Hematopoietic multipotent progenitor cell treated with erythropoietin and hydrocortisone succinate and interleukin-3 and kit ligand, for 17 days (in vitro differentiated cells): ENCODE results near the gene PEMT.

ENCODE experiments used
- DNase-seq: peaks from one replicate; pipeline ENCODE4 v3.0.0-alpha.2; 2015; ENCODE audit warnings: low spot score

Gene PEMT

DNA sequence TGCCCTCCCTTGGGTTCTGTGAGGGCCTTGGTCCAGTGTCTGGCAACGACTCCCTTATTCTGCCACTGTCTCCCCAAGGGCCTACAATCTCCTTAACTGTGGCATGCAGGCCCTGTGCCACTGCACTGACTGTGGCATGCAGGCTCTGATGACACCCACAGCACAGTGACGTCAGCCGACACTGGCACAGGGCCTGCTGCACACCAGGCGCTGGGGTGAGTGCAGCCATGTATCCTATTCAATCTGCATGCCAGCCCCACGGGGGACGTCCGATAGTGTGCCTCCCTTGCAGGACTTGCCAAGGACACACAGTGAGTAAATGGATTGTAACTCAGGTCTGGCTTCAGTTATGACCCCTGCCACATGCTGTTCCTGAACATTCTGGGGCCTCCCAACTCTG lies 55.6 kb downstream of the PEMT start:
- no peak for DNase-seq

DNA sequence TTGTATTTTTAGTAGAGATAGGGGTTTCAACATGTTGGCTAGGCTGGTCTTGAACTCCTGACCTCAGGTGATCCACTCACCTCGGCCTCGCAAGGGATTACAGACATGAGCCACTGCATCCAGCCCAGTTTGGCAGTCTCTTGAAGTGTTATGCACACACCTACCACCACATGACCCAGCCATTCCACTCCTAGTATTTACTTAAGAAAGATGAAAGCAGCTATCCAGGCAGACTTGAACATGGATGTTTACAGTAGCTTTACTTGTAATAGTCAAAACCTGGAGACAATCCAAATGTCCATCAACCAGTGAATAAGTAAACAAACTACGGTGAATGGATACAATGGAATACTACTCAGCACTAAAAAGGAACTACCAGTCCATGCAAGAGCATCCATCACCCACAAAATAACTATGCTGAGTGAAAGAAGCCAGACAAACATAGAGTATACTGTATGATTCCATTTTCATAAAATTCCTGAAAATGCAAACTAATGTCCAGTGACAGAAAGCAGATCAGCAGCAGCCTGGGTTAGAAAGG lies 57.5 kb downstream of the PEMT start:
- no peak for DNase-seq

DNA sequence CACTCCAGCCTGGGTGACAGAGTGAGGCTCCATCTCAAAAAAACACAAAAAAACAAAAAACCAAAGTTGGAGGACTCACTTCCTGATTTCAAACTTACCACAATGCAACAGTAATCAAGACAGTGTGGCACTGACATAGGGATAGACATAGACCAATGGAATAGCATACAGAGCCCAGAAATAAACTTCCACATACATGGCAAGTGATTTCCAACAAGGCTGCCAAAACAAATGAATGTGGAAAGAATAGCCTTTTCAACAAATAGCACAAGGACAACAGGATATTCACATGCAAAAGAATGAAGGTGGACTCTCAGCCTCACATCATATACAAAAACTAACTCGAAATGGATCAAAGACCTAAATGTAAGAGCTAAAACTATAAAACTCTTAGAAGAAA lies 58.5 kb downstream of the PEMT start:
- DNase-seq, result no peak

DNA sequence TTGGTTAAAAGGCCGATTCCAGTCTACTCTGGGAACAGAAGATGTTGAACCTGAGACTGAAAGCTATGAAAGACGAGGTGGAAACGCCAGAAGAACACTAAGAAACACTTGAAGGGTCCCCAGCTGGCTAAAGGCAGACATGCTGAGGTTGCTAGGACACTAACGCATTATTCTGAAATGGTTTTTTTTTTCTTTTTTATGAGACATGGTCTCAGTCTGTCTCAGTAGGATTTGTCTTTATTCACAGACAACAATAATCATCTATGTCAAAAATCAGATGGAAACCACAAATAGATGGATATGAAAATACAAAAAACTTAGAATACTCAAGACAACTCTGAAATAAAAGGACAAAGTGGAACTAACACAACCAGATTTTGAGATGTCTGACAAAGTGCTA lies 60.4 kb downstream of the PEMT start:
- DNase-seq, result no peak

DNA sequence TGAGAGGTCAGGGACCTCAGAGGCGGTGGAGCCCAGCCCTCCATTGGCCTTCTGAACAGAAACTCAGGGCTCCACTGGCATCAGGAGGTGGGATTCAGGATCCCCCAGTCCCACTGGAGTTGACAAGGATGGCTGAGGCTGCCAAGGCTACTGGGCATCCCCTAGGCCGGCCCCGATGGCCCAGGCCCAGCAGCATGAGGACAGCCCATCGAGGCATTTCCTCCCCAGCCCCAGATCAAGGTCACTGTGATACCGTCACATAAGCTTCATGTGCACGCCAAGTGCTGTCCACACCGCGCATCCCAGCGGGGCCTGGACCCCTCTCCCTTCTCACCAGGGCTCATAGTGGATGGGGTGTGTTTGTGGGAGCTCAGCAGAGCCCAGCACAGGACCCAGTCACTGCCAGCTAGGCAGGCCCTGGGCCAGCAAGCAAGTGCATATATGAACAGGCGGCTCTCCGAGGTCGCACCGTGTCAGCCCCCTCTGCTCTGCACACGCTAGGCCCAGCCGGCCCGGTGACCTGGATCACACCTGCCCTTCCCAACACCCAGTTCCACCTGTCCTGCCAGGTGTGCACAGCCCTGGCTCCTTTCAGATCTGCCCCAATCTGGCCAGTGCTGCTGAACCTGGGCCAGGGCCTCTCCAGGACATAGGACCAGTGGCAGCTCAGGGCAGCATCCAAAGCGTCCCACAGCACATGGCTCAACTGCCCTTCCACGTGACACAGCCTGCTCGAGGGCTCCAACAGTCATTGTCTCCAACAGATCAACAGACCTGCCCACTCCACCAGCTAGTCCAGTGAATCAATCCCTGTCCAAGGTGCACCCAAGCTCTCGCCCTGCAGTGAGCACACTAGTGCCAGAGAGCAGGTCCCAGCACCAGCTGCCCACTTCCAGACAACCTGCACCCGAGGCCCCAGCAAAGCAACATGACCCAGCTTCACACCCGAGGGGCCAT lies 62.5 kb downstream of the PEMT start:
- no peak for DNase-seq

DNA sequence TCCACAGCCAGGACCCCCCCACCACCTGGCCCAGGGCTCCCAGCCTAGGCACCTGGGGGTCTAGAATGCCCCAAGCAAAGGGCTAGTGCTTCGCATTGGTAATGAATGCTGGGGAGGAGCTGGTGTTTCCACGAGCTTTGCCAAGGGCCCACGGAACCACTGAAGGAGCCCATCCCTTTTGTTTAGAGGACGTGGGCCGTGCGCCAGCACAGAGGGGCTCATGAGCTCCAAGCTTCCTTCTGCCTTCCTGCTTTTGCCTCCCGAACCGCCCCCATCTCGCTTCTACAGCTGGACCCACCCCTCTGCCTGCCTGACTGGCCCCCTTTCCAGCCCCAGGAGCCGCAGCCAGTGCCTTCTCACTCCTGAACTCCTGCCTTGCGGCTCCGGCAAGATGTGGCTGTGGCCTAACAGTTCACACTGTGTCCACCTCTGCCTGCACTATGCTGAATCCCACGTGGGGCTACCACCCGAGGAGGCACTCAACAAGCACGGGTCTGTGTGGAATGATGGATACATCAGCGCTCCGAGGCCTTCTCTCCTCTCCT lies 63.5 kb downstream of the PEMT start:
- DNase-seq, result no peak

DNA sequence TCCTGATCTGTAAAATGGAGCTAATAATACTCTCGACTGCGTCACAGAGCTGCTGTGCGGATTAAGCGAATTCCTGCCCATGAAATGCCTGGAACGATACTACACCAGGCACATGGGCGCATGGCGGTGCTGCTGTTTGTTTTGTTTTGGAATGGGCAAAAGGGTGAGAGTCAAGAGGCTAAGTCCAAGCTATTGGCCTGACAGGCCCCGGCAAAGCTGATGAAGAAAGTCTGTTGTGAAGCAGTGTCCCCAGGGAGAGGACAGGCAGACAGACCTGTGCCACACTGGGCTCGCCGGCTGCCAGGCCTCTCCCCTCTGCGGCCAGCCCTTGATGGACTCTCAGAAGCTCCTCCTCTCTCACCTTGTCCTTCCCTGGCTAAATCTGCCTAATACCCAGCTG lies 64.0 kb downstream of the PEMT start:
- DNase-seq, result no peak

DNA sequence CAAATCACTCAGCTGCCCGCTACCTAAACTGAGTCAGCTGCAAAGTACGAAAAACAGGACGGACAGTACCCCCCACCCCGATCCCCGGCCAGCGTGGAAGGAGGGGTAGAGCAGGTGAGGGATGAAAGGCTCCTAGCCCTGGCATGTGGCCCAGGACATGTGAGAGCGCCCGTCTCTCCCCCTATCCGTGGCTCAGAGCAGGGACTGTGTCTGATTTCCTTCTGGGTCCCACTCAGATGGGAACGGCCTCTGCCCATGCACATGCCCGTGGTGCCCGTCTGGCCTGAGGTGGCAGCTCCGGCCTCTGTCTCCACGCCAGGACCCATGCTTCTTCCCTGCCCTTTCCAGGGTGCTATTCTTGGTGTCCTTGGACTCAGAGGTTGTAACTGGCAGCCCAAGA lies 65.1 kb downstream of the PEMT start:
- DNase-seq, result no peak

DNA sequence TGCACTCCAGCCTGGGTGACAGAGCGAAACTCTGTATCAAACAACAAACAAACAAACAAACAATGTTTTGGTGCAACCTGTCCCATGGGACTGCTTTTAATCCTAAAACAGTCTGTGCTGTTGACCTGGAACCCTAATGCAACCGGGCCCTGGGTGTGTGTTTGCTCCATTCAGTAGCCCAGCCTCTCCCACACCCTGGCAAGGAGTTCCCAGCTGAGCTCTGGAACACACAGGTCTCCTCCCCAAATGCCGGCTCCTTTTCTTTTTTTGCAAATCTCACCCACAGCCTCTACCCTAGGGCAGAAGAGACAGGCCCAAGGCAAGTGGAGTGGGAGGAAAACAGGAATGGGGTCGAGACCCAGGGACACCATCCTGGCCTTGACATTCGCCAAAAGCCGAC lies 65.6 kb downstream of the PEMT start:
- no peak for DNase-seq

DNA sequence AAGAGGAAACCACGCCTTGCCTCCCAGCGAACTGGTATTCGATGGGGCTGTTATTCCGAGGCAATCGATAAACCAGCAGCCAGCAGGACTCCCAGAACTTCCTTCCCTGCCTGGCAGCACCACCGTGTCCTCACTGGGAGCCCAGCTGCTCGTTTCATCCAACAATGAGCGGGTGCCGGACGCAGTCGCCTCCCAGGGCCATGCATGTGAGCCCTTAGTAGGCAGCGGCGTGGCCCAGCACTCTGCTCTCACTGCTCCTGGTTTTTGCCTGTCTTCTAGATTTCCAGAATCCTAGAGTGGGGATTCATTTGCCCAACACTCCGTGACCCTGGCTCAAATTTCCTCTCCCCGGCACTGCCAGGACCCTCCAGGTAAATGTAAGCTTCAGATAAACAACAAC lies 66.2 kb downstream of the PEMT start:
- no peak for DNase-seq

DNA sequence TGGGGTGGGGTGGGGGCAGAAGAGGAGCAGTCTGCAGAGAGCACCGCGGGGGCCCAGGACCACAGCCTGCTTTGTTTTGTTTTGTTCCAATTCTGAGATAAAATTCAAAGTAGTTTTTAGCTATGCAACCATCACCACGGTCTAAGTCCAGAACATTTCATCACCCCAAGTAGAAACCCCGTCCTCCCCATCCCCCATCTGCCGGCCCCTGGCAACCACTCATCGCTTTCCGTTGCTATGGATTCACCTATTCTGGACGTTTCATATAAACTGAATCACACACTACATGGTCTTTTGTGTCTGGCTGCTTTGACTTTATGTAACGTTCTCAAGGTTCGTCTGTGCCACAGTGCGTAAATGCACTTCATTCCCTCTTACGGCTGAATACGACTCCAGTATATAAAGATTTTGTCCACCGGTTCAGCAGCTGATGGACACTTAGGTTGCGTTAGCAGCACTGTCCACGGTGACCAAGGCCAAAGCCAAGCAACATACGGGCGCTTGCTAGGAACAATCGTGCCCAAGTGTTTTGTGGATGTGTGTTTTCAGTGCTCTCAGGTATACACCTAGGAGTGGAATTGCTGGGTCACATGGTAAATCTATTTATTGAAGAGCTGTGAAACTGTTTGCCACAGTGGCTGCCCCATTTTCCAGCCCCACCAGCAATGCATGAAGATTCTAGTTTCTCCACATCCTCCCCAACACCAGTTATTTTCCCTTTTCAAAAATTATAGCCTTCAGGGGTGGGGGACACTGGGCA lies 67.6 kb downstream of the PEMT start:
- no peak for DNase-seq

DNA sequence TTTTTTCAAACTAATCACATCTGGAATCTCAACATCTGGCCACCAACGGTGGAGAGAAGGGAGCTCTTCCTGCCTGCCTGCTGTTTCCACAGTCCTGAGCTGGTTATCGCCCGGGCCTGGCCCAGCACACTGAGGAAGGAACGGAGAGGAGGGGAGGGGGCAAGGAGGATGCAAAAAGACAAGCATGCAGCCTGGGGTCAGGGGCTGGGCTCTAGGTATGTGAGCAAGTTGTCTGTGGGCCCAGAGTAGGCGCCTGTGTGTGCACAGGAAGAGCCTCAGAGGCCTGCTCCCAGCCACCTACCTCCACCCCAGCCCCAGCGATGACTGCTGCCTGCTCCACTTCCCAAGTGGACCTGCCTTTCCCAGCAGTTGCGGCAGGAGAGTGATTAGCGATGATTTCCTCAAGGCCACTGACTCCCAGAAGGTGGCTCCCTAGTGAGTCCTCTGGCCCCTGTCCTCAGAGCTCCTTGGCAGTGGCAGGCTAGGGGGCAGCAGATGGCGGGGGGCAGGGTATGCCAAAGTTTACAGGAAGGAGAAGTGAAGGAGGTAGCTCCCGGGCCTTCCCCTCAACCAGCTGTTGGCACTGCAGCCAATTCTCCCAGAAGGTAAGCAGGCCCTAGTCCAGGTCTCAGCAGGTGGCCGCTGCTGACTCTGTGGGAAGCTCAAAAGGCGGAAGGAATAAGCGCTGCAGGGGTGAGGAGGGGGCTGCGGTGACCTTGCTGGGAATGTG lies 68.3 kb downstream of the PEMT start:
- no peak for DNase-seq

DNA sequence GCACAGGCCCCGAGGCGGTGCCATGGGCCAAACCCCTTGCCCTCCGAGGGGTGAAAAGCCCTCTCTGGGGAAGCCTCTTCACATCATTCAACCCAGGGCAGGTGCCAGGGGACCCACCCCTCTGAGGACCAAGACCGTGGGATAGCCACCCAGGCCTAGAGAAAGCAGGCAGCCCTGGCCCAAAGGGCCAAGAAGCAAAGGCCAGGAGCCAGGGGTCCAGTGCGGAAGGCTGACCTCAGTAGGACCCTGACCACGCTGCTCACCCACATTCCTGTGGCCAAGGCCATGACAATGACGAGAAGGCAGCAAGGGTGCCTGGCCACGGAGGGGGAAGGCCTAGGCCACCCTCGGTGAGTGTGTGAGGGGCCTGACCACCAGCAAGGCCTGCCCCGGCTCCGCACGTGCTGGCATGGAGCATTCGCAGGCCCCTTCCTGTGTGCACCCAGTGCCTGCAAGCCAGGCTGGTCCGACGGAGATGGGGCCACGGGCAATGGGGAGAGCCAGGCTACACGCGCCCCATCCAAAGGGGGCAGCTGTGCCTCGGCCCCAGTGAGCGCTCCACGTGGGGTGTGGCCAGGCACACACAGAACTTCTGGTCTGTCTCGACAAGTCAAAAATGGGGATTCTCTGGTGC lies 70.8 kb downstream of the PEMT start:
- DNase-seq, result no peak

DNA sequence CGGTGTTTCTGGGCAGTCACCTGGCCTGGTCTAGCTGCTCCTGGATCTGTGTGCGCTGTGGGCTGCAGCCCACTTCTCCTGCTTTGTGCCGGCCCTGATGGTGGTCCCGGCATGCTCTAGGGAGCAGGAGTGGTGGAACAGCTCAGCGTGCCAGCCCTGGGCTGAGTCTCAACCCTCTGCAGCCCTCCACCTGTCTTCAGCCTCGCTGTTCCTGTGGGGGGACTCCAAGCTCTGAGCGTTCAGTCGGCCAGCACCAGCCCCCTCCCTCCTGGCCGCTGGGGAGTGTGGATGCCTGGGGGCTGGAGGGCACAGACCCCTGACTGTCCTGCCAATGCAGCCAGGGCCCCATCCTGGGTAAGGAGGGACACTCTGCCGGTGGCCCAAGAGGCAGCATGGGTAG lies 71.6 kb downstream of the PEMT start:
- DNase-seq, result no peak

DNA sequence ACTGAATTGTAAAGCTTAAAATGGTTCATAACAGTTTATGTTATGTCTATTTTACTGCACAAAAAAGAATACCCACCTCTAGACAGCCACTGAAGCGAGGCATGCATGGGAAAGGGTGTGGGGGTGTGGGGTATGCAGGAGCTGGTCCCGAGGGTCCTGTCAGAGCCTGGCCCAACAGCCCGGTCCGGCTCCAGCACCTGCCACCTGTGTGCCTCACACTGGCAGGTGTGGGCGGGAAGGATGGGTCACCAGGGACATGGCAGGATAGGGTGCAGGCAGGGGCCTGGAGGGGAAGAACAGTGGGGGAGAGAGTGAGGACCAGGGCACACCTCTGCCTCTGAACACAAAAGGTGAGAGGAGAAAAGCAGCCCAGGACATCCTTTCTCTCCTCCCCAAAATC lies 72.6 kb downstream of the PEMT start:
- DNase-seq, result no peak

DNA sequence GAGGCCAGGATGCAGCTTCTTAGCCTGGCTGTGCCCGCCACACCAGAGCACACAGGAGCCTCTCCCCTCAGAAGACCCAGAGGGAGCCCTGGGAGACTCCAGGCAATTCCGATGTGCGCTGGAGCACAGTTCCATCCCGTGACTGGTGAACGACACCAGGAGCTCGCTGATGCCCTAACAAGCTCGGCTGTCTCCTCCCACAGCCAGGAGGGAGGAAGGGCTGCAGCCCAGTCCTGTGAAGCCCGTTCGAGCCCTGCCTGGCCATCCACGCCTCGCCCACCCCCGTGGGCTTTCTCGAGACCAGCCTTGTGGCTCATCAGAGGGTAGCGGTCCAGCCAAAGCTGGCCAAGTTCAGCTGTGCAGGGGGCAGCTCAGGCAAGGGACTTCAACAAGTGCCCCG lies 73.5 kb downstream of the PEMT start:
- no peak for DNase-seq

DNA sequence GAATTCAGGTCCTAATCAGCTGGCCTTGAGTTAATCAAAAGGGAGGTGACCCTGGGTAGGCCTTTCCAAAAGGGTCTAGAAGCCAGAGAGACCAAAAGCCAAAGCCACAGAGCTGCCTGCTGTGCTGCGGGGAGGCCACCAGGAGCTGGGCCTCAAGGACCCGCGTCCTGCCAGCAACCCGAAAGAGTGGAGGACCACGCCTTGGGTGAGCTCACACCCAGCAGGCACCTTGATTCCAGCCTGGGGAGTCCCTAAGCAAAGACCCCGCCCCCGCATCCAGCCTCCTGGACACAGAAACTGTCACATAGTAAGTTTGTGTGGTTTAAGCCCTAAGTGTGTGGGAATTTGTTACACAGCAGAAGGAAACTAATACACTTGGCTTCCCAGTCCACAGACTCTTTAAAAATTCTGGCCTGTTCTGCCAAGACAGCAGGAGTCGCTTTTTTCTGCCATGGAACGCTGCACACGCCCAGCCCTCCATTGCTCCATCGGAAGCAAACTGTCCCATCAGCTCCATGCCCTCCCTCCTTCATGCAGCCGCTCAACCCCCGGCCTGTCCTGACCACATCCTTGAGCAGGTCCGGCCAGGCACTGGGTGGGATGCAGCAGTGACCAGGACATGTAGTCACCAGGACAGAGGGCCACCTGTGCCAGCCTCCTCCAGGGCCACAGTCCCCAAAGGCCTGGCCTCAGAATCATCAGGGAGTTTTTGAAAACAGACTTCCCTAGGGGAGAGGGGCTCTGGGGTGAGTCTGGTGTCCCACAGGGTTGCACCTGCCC lies 74.4 kb downstream of the PEMT start:
- no peak for DNase-seq

DNA sequence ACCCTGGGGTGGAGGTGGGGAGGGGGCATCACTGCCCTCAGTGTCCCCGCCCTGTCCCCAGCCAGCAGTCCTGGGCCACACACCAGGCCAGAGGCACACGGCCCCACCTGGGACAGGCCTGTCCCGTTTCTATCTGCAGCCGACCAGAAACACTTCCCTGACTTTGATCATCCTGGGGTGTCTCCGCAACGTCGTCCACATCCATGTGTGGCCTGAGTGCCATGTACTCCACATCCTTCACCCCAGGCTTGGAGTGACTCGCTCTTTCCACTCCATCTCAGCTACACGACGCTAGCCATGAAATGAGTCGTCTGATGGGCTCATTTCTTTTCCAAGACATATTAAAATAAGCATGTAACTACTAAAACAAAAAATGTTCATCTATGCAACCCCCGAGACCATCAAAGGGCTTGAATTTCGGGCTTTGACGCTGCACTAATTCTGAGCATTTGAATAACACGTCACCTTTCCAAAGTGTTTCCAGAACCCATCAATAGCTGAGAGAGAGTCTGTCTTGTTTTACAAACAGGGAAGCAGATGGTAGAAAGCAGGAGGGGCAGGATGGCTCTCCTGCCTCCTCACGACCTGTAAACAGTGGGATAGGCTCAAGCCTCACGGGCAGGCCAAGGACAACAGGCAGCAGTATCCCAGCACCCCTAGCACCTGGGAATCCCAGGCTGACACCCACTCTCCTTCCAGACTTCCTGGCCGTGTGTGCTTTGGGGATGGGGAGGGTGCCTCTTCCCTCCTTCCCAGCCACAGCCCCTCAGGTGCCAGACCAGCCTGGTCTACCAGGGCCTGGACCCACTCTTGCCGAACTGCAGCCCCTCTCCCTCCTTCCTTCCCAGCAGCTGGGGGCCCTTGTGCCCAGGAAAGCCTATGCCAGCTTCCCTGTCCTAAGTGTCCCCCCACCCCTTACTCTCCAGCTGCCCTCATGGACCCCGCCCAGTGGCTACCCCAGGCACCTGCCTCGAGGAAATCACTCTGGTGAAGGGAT lies 75.3 kb downstream of the PEMT start:
- DNase-seq, result no peak
